NCI-H1417 treated with DMSO at 0.1 percent for 48 hours (cell line): Measurements from ENCODE around the gene CD244.
"Not testable (repeated sequence)": the region's sequence is repeated elsewhere in the genome, so short reads cannot be mapped to it uniquely, and the experiment has no call there.

Experiments used
- DNase-seq: peaks from one replicate; lab custom pipeline; 2025; lab: John Stamatoyannopoulos, UW

CD244 gene

GRCh38 chr1:160808289-160808688 lies 54.4 kb downstream of the CD244 start:
- no peak for DNase-seq

- no peak for DNase-seq
These were observed 54.9 kb downstream of the CD244 start for GRCh38 chr1:160807738-160808137.

GRCh38 chr1:160807247-160807646 lies 55.4 kb downstream of the CD244 start:
- DNase-seq: no peak

- DNase-seq: no peak
These were observed 55.9 kb downstream of the CD244 start for GRCh38 chr1:160806784-160807183.

- DNase-seq: no peak
These were observed 56.5 kb downstream of the CD244 start for GRCh38 chr1:160806109-160806665.

DNA sequence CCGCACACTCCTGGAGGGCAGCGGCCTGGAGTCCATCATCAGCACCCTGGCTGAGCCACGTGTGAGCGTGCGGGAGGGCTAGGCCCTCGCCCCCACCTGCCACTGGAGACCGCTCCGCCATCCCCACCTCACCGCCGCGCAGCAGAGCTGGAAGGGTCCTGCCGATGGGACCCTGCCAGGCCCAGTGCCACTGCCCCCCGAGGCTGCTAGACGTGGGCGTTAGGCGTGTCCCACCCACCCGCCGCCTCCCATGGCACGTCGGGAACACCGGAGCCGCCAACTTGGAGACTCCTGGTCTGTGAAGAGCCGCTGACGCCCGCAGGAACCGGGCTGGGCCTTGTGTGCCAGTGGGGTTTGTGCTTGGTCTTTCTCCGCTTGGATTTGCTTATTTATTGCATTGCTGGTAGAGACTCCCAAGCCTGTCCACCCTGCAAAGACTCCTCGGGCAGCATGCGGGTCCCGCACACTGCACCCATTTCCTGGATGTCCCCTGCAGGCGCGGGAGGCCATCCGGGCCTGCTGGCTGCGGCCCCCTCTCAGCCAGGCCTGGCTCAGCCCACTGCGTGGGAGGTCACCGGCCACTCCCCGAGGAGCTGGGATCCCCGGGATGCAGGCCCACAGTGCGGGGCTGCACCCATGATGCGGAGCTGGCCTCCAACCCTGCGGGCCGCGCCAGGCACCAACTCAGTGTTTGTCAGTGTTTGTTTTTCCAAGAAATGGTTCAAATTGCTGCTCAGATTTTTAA lies 60.7 kb downstream of the CD244 start:
- DNase-seq: no peak

DNA sequence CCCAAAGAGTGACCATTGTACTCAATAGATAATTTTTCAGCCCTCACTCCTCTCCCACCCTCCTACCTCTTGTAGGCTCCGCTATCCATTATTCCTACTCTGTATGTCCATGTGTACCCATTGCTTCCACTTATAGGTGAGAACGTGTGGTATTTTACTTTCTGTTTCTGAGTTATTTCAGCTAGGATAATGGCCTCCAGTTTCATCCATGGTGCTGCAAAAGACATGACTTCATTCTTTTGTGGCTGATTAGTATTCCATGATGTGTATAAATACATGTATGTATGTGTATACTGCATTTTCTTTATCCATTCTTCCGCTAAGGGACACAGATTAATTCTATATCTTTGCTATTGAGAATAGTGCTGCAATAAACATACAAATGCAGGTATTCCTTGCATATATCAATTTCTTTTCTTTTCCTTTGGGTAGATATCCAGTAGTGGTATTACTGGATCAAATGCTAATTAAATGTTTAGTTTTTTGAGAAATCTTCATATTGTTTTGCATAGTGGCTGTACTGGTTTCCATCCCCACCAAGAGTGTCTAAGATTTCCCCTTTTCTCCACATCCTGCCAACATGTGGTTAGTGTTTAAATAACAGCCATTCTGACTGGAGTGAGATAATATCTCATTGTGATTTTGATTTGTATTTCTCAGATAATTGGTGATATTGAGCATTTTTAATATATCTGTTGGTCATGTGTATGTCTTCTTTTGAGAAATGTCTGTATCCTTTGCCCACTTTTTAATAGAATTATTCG lies 61.9 kb downstream of the CD244 start:
- no peak for DNase-seq

DNA sequence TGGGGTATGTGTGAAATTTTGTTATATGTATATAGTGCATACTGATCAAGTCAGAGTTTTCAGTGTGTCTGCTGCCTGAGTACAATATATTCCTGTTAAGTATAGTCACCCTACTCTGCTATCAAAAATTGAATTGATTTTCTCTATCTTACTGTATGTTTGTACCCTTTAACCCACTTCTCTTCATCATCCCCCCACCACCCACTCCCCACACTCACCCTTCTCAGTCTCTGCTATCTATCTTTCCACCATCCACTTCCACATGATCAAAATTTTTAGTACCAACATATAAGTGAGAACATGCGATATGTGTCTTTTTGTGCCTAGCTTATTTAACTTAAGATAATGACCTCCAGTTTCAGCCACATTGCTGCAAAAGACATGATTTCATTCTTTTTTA lies 62.5 kb downstream of the CD244 start:
- DNase-seq: no peak

DNA sequence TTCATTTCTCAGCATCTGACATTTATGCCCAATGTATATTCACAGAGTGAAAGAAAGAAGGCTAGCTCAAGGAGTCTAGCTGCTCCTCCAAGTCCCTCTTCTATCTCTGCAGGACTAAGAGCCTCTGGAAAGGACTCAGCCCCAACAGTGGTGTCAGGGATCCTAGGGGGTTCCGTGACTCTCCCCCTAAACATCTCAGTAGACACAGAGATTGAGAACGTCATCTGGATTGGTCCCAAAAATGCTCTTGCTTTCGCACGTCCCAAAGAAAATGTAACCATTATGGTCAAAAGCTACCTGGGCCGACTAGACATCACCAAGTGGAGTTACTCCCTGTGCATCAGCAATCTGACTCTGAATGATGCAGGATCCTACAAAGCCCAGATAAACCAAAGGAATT lies 63.0 kb downstream of the CD244 start:
- DNase-seq: no peak

DNA sequence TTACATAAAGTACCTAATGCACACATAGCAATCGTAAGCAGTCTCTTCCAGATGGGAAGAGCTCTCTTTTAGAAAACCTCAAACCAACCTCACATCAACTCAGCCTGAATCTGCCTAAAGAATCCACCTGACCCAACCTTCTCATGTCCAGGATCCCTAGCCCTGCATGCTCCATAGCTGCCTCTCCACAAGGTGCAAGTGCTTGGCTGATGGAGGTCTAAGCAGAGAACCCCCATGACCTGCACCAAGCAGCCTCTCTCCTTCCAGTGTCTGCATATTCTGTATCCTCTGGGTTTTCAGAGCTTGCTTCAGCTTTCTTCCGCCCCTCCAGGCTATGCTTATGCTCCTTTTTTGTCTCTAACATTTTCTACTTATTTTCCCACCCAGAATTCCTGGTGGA lies 64.2 kb downstream of the CD244 start:
- DNase-seq: no peak

DNA sequence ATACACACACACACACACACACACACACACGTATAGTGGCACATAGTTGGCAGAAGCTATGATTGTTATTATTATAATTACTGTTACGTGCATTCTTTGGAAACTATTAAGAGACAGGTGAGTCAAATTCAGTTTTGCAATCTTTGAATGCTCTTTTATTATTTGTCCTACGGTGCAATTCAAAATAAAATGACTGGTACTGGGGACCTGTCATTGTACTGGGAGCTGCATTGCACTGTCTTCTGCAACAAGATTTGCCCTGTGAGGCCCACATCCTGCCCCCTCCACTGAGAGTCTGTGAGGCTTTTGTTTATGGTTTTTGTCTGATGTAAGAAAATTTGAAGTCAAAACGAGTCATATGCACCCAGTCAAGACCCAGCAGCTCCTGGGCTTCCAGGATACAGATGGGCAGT lies 64.8 kb downstream of the CD244 start:
- no peak for DNase-seq

DNA sequence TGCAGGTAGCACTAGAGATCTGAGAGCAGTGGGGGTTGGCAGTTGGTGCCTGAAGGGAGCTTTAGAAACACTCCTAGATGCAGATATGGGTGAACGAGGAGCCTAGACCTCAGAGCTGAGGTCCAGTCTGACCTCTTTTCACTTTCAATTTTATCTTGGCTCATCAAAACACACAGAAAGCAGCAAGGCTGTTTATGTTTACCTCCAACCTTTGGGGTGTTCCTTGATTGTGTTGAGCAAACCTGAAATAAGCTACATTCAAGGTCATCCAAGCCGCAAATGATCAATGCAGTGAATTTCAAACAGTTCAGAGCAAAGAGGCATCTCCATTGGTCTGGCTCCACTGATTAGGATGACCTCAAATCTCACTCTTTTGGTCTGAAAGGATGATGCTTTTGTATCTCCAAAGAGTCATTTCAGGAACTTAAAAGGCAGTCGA lies 65.4 kb downstream of the CD244 start:
- DNase-seq: no peak

- no peak for DNase-seq
These were observed 66.7 kb downstream of the CD244 start, which contains the start of gene LY9 for GRCh38 chr1:160795951-160796383. TSS of gene LY9 (plus strand) at chr1:160796174. CDS start at chr1:160796188, 14 bp downstream.

GRCh38 chr1:160794376-160794775 lies 68.3 kb downstream of the CD244 start:
- no peak for DNase-seq

DNA sequence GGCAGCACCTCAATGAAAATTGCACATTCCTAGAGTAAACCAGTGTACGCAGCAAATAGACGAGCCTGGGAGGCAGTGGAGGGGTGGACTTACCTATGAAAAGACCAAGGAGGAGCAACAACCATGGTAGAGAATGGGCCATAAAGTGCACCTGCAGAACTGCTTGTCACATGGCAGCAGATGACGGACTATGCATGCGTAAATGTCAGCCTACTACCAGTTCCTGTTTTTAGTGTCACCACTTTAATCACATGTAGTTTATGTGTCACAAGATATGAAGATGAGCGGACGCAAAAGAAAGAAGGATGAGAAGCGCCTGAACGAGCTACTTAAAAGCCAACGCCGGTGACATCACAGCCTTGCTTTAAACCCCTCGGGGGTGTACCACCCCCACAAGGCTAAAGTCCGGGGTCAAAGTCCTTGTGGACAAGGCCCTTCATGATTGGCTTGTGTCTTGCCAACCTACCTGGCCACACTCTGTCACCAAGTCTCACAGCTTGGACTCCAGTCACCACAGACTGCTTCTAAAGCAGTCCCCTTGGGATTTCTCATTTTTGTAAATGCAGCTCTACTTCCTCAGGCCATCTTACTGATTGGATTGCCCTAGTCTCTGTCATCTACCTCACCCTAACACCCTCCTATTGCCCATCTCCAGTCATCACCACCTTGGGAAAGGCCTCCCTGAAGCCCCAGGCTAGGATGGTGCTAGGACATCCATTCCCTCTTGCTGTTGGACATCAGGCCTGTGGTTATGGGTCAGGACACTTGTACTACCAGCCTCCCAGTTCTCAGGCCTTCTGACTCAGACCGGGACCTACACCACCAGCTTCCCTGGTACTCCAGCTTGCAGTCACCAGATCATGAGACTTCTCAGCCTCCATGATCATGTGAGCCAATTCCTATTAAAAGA lies 72.7 kb downstream of the CD244 start:
- DNase-seq: no peak

GRCh38 chr1:160789051-160789701 lies 73.5 kb downstream of the CD244 start:
- DNase-seq: no peak

DNA sequence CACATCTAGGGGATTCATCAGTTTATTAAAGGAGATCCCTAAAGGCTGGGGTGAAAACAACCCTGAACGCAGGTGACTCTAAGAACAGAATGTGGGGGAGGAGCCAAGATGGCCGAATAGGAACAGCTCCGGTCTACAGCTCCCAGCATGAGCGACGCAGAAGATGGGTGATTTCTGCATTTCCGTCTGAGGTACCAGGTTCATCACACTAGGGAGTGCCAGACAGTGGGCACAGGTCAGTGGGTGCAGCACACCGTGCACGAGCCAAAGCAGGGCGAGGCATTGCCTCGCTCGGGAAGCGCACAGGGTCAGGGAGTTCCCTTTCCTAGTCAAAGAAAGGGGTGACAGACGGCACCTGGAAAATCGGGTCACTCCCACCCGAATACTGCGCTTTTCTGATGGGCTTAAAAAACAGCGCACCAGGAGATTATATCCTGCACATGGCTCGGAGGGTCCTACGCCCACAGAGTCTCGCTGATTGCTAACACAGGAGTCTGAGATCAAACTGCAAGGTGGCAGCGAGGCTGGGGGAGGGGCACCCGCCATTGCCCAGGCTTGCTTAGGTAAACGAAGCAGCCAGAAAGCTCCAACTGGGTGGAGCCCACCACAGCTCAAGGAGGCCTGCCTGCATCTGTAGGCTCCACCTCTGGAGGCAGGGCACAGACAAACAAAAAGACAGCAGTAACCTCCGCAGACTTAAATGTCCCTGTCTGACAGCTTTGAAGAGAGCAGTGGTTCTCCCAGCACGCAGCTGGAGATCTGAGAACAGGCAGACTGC lies 79.5 kb downstream of the CD244 start:
- not testable (repeated sequence) for DNase-seq

GRCh38 chr1:160781914-160782689 lies 80.6 kb downstream of the CD244 start:
- DNase-seq: no peak

DNA sequence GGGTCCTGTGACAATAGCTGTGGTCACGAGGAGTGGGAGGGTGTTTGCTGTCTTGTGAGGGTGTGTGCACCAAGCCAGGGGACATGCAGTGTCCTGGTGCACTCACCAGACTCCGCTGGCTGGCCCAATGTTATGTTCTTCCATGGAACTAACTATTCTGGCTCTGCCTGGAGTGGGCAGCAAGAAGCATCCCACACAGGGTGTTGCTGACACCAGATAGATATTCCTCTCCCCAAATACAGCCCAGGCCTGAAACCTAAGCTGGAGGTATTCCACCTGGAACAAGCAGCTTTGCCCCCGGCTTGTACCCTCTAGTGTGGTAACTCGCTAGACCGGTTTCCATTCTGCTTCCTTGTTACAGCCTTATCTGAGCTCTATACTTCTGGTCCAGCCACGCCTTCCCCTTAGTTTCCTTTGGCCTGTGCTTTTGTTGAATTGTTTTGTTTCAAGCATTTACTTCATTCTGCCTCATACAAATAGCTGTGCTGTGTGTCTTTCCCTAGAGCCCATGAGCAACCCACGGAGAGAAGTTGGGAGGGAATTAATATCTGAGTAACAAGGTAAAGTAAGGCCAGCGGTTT lies 81.4 kb downstream of the CD244 start:
- no peak for DNase-seq

GRCh38 chr1:160780398-160780755 lies 82.3 kb downstream of the CD244 start:
- DNase-seq: no peak
